HG03060 (cell line): ENCODE measurements around the gene HEPHL1.

Experiments used
- ATAC-seq: cut with Tn5 transposase; IDR thresholded peaks from one replicate; pipeline ENCODE4 v1.9.1; 2021; ENCODE audit warnings: low read depth, moderate number of reproducible peaks; ENCODE audit not compliant: unreplicated experiment

Gene HEPHL1

DNA sequence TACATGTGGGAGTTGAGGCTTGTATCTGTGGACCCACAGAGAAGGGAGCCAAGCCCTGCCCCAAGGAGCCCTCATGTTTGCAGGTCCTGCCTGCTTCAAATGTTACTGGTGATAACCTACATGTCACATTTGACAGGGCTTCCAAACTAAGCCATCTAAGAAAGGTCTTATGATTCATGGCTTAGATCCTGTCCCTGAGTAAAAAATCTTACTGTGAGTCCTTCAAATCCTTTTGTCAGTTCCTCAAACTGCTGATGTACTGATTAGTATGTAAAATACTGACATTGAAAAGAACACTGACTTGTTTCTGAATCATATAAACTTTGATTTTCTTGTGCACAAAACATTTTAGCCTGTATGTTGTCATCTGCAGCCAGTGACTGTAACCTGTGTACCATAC, 106.5 kb downstream of the HEPHL1 start:
- ATAC-seq, result no peak

GRCh38 chr11:94128291-94128745, 107.2 kb downstream of the HEPHL1 start:
- ATAC-seq, result no peak

DNA sequence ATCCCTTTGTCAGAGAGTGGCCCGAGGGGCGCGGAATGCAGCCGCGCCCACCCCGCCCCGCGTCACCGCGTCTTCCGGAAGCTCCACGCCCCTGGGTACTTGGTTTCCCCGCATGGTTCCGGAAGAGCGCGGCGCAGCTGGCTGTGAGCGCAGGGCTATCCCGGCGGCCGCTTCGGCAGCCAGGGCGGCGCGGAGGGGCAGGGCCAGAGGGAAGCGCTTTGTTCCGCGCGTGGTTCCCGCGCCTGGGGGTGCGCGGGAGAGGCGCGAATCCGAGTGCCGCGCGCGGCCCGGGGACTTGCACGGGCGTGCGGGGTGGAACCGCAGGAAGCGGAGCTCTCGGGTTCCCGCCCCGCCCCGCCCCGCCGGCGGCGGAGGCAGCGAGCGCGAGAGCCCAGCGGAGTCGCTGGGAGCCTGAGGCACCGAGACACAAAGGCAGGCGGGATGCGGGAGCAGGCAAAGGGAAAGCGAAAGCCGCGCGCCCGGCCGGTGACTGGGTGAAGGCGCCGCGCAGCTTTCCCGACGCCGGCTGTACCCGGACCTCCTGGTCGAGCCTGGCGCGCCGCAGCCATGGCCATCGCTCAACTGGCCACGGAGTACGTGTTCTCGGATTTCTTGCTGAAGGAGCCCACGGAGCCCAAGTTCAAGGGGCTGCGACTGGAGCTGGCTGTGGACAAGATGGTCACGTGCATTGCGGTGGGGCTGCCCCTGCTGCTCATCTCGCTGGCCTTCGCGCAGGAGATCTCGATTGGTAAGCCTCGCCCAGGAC, 107.8 kb downstream of the HEPHL1 start, which contains the start of gene PANX1:
Gene PANX1, plus strand, starts transcription at position 96 of the 766 bp plus-strand sequence. Its CDS starts 472 bp downstream, at position 568.
- ATAC-seq, result peak; percentile 49

GRCh38 chr11:94129512-94130297, 108.6 kb downstream of the HEPHL1 start:
- ATAC-seq, result no peak

DNA sequence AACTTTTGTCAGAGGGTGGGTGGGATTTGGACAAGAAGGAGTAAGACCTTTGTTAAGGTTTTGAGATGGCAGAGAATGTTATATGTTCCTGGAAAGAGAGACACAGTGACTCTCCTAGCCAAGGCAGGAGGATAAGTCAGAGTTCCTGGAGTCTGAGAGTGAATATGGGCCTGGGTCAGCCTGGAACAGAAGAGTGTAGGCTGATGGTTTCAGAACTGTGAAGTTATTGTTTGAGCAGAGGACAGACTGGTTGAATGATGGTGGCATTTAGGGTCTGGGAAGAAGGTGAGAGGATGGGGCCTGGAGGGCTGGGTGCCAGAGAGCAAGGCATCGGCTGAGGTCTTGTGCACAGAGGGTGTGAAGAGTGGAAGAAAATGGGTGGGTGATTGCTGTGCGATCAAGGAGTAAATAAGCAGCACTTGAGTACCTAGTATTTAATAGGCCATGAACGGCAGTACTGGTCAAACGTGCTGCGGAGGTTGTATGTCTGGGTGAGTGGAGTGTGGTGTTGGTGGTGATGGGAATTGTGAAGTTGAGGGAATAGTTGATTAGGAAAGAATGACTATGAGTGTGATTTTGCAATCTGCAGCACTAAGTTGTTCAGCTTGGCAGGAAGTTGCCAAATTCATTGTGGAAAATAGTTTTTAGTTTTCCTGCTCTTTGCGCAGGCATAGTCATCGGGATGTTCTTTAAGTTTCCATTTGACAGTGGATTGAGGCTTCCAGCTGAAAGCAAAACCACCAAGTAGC, 109.3 kb downstream of the HEPHL1 start:
- no peak for ATAC-seq

GRCh38 chr11:94131047-94131717, 110.0 kb downstream of the HEPHL1 start:
- no peak for ATAC-seq

DNA sequence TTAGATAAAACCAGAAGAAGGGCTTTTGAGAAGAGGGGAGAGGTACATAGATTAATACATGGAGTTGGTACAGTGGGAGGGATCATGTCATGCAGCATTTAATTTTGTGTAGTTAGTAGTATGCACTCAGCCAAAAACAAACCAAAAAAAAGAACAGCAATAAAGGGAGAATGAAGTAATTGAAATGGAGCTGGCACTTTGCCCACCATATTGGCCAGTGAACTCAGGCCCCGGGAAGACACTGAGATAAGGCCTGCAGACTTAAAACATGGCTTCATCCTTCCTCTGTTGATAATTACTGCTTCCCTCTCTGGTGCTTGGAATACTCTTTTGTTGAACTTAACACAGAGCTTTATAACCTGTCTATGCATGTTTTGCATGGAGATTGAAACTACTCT, 110.6 kb downstream of the HEPHL1 start:
- ATAC-seq, result no peak

DNA sequence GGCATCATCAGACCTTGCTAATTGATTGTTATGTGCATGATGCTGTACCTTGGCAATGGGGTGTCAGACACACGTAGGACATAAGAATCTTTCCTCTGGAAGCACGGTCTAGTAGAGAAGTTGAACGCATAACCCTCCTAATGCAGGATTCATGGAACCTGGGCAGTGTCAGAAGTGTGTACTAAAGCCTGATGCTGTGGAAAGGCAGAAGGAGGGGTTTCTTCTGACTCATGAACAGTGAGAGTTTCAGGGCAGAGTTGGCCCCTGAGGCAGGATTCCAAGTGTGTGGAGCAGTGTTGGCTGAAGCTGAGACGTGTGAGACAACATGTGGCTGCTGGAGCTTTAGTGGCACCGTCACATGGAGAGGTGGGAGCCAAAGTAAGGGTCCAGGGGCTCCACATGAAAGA, 111.0 kb downstream of the HEPHL1 start:
- no peak for ATAC-seq

GRCh38 chr11:94132823-94133408, 111.8 kb downstream of the HEPHL1 start:
- no peak for ATAC-seq

- ATAC-seq, result no peak
These were observed 112.6 kb downstream of the HEPHL1 start for GRCh38 chr11:94133752-94134151.

DNA sequence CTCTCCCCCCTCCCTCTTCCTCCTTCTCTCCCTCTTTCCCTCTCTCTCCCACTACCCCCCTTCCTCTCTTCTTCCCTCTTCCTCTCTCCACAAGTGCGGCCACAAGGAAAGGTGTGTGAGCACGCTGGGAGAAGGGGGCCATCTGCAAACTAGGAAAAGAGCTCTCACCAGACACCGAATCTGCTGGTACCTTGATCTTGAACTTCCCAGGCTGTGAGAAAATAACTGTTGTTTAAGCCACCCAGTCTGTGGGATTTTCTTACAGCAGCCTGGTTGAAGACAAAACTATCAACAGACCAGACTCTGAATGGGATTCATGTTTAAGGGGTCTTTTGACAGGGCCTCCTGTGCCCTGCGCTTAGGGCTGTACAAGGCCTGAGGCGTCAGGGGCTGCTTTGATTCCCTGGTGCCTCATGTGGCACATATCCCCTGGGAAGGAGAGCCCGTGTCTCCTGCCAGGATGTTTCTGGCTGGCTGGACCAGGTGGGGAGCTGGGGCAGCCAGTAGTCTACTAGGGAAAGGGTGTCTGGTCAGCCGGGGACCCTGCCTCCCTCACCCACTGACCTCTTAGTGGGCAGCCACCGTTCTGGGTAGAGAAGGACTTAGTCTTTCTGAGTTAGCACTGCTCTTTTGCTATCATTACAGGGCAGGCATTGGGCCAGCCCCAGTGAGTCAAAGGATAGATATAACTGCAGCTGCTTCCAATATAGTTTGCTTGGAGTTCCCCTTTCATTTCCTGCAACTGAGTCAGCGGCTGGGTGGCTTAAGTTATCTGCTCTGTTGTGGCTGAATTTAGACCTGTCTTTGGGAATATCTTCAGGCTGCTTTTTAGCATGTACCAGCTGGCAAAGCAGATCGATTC, 113.7 kb downstream of the HEPHL1 start:
- no peak for ATAC-seq

GRCh38 chr11:94139416-94139815, 118.3 kb downstream of the HEPHL1 start:
- ATAC-seq, result no peak

GRCh38 chr11:94140154-94140655, 119.1 kb downstream of the HEPHL1 start:
- no peak for ATAC-seq

DNA sequence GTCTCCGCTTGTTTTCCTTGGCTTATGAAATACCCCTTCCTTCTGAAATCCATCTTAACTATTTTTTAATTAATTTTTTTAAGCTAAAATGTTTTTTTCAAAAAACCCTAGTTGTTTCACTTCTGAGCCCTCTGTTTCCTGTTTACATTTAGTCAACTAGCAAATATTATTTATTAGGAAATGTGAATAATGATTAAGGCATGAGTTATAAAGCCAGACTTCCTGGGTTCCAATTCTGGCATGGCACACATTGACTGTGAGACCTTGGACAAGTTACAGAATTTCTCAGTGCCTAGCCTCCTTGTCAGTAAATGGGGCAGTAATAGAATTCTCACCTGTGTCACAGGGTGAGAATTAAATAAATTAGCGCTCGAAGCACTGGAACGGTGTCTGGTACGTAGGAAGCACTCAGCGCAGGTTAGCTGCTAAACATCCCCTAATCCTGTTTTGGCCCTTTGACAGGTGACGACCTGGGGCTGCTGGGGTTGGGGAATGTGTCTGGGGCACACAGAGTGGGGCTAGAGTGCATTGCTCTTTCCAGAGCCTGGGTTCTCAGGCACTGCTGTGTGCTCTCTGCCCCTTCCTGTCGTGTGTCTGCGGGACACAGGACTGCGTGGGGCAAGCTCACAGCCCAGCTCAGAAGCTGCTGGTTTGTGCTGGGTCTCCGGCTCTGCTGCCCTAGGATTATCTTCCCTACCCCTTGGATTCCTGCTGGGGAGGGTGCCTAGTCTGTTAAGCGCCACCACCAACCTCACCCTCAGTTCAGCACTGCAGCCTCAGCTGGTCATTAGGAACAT, 120.6 kb downstream of the HEPHL1 start:
- no peak for ATAC-seq

- no peak for ATAC-seq
These were observed 121.4 kb downstream of the HEPHL1 start for GRCh38 chr11:94142308-94143281.

- ATAC-seq, result no peak
These were observed 123.1 kb downstream of the HEPHL1 start for GRCh38 chr11:94144216-94144615.

DNA sequence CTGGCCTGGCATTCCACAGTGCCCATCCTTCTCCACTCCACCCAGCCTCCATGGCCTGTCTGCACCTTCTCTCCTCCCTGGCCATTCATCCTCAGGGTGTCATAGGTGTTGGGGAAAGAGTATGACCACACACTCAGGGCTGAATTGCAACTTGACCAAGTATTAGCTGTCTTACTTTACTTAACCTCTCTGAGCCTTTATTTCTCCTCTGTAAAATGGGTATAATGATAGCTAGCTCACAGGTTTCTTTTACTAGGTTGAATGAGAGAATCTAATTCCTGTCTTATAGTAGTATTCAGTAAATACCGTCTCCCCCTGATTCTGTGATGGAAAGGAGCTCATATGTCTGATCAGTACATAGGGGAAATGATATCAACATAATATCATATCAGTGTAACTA, 123.5 kb downstream of the HEPHL1 start:
- ATAC-seq, result no peak
